ENCODE measurements around the gene ACSS1.

GRCh38 chr20:24984961-24985640, 72.8 kb downstream of the ACSS1 start:
- TF ChIP-seq CTCF (conservative IDR thresholded peaks at IDR 0.05) (no peak), EZH2 (IDR thresholded peaks at IDR 0.05; ENCODE audit: low read depth) (no peak)
